Stimulated activated CD8-positive, alpha-beta memory T cell treated with anti-CD3 and anti-CD28 coated beads, Interleukin-15, amount 100 ng/mL, for 48 hours (primary cell): ENCODE results near the gene CCDC110.
"Not testable (repeated sequence)": the region's sequence is repeated elsewhere in the genome, so short reads cannot be mapped to it uniquely, and the experiment has no call there.

Experiments used
- DNase-seq, 2 donors: peaks; one replicate each; pipeline ENCODE4 v3.0.0-alpha.2; 2020; ENCODE audit warnings: low read depth in 2 of 2

The CCDC110 gene

GRCh38 chr4:185471235-185472102 is at the start of gene CCDC110:
CCDC110 (minus strand) TSS chr4:185471733; CDS start chr4:185471683, 50 bp downstream.
- peak; percentile 75 to 76 for DNase-seq

DNA sequence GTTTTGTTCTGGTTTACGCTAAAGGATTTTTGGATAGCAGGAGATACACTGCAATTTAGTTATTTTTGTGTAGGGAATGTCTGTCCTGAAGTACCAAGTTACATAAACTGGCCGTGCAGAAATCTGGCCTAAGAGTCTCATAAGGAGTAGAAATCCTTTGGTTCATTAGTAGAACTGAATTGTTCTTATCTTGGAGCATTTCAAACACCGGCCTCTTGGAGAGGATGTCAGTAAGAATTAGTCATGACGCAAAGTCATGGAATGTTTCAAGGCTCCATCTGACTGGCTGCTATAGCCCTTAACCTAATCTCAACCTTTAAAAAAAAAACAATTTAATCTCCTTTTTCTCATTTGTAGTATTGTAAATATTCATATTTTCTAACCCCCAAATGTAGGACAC is 48.6 kb upstream of the CCDC110 start:
- DNase-seq = no peak

- no peak for DNase-seq
Observed at GRCh38 chr4:185518494-185518893, 47.0 kb upstream of the CCDC110 start.

GRCh38 chr4:185518069-185518468 is 46.5 kb upstream of the CCDC110 start:
- no peak for DNase-seq

DNA sequence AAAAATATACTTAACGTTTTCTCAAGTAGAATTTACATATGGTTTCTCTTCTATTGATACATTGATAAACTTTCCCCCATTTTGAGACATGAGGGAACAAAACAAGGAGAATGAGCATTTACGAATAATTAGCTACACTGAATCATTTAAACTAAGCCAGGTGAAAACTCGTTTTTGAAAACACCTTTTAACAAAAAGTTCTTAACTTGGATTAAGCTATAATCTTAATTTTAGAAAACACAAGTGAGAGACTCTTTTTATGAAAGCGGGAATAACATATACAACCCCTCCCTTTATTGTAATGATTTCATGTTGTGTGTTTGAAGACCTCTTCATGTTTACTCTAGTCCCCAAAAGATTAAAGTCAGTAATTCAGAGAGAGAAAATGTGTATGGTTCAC is 43.7 kb upstream of the CCDC110 start:
- DNase-seq = no peak

DNA sequence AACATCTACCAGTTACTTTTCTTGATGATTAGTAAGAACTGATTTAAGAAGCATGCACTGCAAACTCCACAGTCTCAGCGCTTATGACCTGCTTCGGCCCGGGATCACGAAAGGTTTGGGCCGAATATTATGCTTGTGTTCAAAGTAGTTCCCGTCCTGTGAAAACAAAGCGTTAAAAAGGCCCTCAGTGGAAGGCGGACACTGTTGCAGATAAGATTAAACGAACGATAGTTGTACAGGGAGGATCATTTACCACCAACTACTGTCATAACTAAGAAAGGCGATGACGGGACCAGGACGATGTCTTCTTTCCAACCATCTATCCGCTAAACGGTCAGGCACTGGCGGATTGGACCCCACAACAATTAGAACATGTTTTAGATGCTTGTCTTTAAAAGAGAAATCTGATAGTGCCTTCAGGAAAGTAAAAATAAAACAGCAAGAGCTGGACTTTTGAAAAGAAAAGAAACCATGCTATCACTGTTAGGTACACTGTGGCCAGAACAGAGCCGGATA is 42.7 kb upstream of the CCDC110 start:
- no peak for DNase-seq

- no peak for DNase-seq
Observed at GRCh38 chr4:185513489-185514181, 42.1 kb upstream of the CCDC110 start.

DNA sequence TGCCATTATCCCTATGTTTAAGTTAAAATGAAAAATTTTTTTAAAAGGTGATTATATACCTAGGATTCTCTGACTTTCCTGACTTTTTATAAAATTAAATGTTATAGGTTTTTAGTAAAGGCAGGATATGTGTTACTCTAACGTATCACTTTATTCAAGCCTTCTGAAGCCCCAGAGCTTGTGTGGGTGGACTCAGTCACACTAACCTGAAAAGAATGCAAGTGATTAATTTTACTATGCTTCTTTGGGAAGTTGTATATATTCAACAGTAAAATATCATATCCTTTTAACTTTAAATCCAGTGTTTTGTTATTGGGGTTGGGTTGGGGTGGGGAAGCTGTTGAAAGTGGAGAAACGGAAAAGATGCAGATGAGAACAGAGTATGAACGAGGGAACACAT is 41.0 kb upstream of the CCDC110 start:
- DNase-seq = no peak

- not testable (repeated sequence) for DNase-seq
Observed at GRCh38 chr4:185511243-185511642, 39.7 kb upstream of the CCDC110 start.

DNA sequence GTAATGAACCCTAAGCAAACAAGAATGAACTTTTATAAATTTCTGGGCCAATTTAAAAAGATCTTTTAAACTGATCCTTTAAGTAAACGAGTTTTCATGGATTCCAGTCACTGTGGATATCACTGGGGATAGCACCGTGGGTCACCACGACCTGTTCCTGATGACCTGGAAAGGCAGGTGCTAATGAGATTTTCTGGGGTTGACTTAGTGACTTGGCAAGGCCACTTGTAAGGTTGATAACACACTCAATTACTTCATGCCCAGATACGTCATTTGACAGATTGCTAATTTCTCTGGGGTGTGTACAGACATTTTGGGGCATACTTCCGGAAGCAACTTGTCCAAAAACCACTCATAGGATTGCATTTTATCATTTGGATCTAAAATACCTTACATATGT is 39.3 kb upstream of the CCDC110 start:
- DNase-seq = no peak

DNA sequence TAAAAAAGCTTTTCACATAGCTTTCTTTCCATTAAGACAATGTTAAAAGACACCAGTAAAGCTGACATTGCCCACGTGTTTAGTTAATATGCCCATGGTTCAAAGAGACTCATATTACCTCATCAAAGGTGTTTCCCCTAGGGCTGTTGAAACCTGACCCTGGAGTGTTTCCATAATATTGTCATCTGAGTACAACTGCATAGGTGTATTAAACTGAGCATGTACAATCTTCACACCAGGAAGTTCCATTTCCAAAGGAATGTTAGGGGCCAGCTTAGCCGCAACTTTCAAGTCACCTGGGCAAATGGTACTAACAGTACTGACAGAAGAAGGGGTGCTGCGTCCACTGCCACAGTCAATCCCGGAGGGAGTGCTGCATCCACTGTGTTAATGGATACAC is 36.6 kb upstream of the CCDC110 start:
- DNase-seq = no peak

DNA sequence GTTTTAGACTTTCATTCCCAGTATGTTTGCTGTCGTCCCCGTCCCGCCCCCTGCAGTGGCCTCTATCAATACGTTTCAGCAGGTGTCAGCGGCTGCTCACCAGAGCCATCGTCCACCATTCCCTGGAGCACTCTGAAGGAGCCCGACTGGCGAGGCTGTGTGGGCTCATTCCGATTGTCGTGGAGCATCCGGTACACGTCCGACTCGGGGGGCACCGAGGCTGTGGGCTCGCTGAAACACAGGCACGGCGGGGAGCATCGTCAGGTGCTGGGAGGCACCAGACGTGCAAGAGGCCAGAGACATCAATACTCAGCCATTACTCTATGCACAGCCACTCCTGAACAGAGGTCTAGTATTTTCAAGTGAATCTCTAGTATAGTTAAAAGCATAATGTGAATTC is 34.9 kb upstream of the CCDC110 start:
- no peak for DNase-seq

DNA sequence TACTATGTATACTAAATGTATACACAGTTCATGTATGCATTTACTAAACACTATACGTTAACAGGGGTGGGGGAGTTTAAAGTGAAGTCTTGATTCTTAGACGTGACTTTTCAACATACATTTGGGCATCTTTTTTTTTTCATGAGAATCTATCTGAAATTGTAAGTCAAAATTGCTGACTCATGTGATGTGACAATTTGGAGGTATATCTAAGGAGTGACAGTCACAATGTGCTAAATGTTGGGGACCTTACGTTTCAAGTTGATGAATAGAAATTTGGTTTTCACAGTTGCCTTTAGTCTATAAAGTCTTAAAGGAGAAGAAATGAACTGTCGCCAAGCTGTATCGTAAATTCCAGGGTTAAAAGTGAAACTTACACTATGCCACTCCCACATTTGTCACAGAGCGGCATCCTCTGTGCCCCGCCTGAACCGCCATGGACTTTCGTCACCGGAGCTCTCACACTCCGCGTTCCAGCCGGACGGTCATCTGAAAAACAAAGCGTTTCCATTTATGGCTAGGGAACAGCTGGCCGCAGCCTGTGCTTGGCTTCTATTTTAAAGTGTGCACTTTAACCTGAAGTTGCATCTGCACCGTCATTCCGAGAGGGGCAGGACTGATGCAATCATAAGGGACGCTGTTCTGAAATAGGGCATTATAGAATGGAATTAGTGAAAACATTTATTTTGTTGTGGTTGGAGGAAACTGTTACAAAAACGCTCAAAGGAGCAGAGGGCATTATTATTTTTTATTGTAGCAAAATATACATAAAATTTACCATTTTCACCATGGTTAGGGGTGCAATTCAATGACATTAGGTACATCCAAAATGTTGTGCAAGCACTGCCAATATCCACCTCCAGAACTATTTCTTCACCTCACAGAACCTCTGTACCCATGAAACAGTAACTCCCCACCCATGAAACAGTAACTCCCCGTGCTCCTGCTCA is 32.8 kb upstream of the CCDC110 start:
- DNase-seq = no peak

GRCh38 chr4:185502386-185502785 is 30.9 kb upstream of the CCDC110 start:
- DNase-seq = no peak

DNA sequence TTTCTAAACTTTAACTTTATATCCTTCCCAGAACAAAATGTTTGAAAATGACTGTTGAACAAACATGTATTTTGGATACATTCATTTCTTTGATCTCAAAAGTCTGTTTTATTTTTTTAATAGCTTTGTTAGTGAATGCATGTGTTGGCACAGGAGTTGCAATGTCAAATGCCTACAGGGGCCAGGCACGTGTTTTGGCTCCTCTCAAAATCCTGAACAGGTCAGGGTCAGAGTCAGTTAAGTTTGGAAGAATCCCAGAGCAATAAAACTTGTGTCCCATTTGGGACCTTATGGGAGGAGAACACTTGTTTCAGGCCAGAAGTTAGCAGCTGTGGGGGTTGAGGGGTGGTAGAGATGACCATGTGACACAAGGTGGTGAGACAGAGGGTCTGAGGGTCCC is 29.0 kb upstream of the CCDC110 start:
- no peak for DNase-seq

DNA sequence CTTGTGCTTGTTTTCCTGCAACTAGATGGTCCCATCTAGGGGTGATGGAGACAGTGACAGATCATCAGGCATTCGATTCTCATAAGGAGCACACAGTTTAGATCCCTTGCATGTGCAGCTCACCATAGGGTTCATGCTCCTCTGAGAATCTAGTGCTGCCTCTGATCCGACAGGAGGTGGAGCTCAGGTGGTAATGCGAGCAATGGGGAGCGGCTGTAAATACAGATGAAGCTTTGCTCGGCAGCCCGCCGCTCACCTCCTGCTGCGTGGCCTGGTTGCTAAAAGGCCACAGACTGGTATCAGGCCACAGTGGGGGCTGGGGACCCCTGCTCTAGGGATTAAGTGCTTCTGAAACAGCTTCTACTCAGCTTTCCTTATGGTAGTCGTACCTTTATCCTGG is 28.5 kb upstream of the CCDC110 start:
- DNase-seq = no peak

- no peak for DNase-seq
Observed at GRCh38 chr4:185488650-185489049, 17.1 kb upstream of the CCDC110 start.

DNA sequence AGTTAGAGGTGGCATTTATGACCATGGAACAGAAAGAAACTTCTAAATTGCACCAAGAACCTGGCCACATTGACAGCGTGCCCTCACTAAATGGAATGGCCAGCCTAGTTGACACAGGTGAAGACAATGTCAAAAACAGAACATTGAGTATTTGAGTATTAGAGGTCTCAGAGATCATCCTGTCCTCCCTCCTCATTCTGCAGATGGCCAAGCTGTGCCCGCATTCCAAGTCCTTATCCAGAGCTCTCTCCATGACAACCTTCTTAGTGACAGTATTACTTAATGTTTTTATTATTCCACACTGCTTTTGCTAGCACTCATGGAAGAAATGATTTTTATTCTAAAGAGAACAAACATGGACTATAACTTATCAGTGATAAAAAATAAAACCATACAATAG is 9.9 kb upstream of the CCDC110 start:
- DNase-seq = no peak

DNA sequence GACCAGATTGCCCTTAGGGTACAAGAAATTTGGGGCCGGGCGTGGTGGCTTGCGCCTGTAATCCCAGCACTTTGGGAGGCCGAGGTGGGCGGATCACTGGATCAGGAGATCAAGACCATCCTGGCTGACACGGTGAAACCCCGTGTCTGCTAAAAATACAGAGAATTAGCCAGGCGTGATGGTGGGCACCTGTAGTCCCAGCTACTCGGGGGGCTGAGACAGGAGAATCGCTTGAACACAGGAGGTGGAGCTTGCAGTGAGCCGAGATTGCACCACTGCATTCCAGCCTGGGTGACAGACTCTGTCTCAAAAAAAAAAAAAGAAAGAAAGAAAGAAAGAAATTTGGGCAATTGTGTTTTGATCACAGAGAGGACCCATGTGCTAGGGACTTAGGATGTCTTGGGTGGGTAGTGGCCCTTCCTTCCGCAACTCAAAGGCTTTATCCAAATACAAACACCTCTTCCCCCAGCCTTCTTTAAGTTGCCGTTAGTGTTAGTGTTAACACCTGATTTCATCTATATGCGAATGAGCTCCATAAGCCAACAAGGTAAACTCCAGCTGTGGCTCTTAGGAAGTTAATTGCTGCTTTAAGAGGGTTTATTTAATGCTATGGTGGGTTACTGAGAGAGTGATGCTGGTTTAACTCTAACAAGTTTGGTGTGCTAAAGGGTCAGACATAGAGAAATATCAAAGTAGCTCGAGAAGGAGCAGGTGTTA is 8.6 kb upstream of the CCDC110 start:
- DNase-seq = no peak

DNA sequence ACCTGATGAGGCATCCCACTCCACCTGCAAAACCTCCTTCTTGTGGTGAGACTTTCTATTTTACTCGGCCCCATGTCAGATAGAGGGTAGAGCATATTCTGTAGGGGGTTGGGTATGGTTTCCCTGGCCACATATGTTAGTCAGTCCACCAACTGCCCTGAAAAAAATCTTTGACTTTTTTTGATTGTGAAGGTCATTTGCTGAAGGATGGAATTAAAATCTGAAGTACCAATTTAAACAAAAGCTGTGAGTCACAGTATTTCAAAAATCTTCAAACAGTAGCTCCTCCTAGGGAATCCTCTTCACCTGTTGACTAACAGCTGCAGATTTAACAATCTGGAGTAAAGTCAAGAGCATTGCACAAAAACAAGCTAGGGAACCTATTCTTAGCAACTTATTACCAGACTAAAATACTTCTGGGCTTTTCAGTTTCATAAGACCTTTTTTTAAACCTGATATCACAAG is 8.0 kb upstream of the CCDC110 start:
- no peak for DNase-seq

DNA sequence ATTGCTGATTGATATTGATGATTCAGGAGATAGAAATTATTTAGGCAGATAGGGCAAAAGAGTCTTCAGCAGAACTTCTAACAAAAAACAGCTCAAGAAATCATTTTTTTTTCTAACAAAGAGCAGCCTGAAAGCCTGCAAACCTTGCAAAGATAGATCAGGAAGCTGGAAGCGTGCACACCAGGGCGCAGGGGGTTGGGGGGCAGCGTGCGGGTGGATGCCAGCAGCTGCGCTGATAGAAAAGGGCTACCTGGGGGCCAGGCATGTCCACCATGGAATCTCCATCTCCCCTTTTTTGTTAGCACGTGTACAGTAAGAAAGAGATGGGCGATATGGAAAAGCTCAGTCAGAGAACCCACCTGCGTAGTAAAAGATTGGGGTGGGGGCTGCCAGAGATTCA is 1.7 kb upstream of the CCDC110 start:
- no peak for DNase-seq
